Endothelial cell (in vitro differentiated cells): ENCODE results near the gene RAB14. TPM values are rescaled to one million over a fixed set of nuclear protein-coding genes. Genes with fewer than 3 reads are reported as not detected.

Experiments used
- DNase-seq: peaks from one replicate; pipeline ENCODE4 v3.0.0; 2021; ENCODE audit warnings: low spot score
- H3K27ac Mint-ChIP-seq: one replicate; pipeline ENCODE4 v1.8.0; 2021; ENCODE audit warnings: mixed read lengths, inconsistent platforms; ENCODE audit not compliant: unreplicated experiment
- H3K27me3 Mint-ChIP-seq: one replicate; pipeline ENCODE4 v1.8.0; 2021; ENCODE audit warnings: mild to moderate bottlenecking, moderate library complexity, mixed read lengths, inconsistent platforms; ENCODE audit not compliant: unreplicated experiment
- H3K36me3 Mint-ChIP-seq: one replicate; pipeline ENCODE4 v1.8.0; 2021; ENCODE audit warnings: mild to moderate bottlenecking, low read depth, mixed read lengths, inconsistent platforms; ENCODE audit not compliant: unreplicated experiment
- H3K4me1 Mint-ChIP-seq: one replicate; pipeline ENCODE4 v1.8.0; 2021; ENCODE audit warnings: mild to moderate bottlenecking, mixed read lengths, inconsistent platforms; ENCODE audit not compliant: unreplicated experiment
- H3K4me3 Mint-ChIP-seq: one replicate; pipeline ENCODE4 v1.8.0; 2021; ENCODE audit warnings: mild to moderate bottlenecking, mixed read lengths, inconsistent platforms; ENCODE audit not compliant: unreplicated experiment
- H3K9me3 Mint-ChIP-seq: one replicate; pipeline ENCODE4 v1.8.0; 2021; ENCODE audit warnings: mixed read lengths, inconsistent platforms; ENCODE audit not compliant: unreplicated experiment
- total RNA-seq: library from RNA; stranded (reverse); fragmentation: NEBNext Ultra II Directional; extraction: Animal tissue kit (Norgen Biotek cat#: 25700); gene quantifications from one replicate; pipeline ENCODE4 v1.2.1, GENCODE V29; 2021; ENCODE audit not compliant: unreplicated experiment
- TF ChIP-seq, protein P1 (sequence below): fragments of 200-600 bp; sonication (generic); IDR thresholded peaks from one replicate; pipeline ENCODE4 v1.5.0; 2021; ENCODE audit warnings: antibody characterized with exemption; ENCODE audit not compliant: unreplicated experiment

The RAB14 gene
- total RNA-seq, 1 donor from 2014 or later = 81.6 TPM

DNA sequence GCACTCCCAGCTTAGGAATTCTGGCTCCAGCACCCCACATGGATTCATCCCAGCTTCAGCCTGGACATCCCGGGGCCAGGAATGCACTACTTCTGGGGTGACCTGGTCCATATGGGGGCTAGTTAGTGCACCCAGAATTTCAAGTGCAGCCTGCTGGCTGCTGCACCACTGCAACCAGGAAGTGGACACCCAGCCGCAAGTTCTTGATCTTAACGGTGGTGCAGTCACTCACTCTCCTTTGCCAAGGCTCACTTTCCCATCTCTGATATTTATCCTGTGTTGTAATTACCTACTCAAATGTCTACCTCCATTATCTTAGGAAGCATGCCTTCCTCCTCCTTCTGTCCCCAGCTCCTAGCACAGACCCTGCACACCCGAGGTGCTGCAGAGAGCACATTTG, 26.2 kb upstream of the RAB14 start:
- TF ChIP-seq, protein P1, sequence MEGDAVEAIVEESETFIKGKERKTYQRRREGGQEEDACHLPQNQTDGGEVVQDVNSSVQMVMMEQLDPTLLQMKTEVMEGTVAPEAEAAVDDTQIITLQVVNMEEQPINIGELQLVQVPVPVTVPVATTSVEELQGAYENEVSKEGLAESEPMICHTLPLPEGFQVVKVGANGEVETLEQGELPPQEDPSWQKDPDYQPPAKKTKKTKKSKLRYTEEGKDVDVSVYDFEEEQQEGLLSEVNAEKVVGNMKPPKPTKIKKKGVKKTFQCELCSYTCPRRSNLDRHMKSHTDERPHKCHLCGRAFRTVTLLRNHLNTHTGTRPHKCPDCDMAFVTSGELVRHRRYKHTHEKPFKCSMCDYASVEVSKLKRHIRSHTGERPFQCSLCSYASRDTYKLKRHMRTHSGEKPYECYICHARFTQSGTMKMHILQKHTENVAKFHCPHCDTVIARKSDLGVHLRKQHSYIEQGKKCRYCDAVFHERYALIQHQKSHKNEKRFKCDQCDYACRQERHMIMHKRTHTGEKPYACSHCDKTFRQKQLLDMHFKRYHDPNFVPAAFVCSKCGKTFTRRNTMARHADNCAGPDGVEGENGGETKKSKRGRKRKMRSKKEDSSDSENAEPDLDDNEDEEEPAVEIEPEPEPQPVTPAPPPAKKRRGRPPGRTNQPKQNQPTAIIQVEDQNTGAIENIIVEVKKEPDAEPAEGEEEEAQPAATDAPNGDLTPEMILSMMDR = no peak
- H3K27me3 Mint-ChIP-seq = no peaks in the 10 kb centered on the region
- DNase-seq = no peak
- H3K9me3 Mint-ChIP-seq = no peaks in the 10 kb centered on the region
- H3K27ac Mint-ChIP-seq = no peak overlapping the region
- H3K4me1 Mint-ChIP-seq = peaks cover 4% of the 10 kb centered on the region
- no peak overlapping the region for H3K4me3 Mint-ChIP-seq
- H3K36me3 Mint-ChIP-seq = no peaks in the 10 kb centered on the region

DNA sequence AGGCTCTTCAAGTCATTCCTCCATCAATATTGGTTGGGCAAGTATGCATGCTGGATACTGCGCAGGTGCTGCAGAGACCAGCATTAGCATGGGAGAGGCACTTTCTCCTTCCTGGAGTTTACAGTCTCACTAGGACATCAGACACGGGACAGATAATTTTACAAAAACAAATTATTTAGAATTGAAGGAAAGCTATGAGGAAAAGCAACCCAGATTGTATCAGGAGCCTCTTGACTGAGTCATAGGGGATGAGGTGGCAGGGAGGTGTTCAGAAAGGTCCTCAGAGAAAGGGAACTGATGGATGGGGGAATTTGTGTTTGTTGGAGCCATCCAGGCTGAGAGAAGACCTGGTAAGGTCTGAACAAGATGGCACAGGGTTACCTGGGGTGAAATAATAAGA, 24.5 kb upstream of the RAB14 start:
- no peak for DNase-seq
- TF ChIP-seq, protein P1 = no peak
- Mint-ChIP-seq H3K4me3 (no peak overlapping the region), H3K4me1 (peaks cover 4% of the 10 kb centered on the region), H3K36me3 (no peaks in the 10 kb centered on the region), H3K27ac (no peak overlapping the region), H3K9me3 (no peaks in the 10 kb centered on the region), H3K27me3 (no peaks in the 10 kb centered on the region)

DNA sequence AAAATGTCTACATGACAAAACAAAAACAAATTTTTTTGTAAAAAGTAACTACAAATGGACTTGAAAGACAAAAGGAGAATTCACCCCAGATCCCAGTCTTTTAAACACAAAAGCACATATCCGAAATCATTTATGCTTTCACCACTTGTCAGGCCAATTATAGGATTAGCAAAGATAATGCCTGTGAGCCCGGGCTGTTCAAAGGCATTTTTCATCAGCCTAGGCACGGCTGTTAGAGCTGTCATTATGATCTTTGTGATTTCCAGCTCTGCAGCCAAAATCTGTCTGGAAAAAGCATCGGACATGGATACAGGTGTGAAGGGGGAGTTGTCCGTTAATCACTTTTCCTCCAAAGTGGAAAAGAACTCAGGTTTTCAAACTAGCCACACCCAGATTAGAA, 23.6 kb upstream of the RAB14 start:
- peaks cover 4% of the 10 kb centered on the region for H3K4me1 Mint-ChIP-seq
- no peaks in the 10 kb centered on the region for H3K36me3 Mint-ChIP-seq
- H3K4me3 Mint-ChIP-seq = no peak overlapping the region
- TF ChIP-seq, protein P1 = no peak
- no peak overlapping the region for H3K27ac Mint-ChIP-seq
- H3K27me3 Mint-ChIP-seq = no peaks in the 10 kb centered on the region
- H3K9me3 Mint-ChIP-seq = no peaks in the 10 kb centered on the region
- no peak for DNase-seq

DNA sequence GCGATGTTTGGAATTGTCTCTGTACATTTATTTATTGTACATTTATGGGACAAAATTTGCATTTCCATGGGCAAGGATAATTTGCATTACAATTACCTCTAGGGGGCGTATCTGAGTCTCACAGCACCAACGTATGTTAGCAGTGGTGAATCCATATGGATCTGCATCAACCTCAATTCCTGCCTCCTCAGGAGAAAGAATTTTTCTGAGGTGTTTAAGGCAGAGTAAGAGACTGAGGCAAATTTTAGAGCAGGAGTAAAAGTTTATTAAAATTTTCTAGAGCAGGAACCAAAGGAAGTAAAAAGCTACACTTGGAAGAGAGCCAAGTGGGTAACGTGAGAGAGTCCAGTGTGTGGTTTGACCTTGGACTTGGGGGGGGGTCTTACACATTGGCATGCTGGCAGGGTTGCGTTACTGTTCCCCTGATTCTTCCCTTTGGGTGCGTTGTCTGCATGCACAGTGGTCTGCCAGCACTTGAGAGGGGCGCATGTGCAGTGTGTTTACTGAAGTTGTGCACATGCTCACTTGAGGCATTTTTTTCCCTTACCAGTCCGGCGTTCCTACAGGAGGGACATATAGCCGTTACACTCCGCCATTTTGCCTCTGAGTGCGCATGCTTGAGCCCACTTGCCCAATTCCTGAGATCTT, 21.0 kb upstream of the RAB14 start:
- DNase-seq = no peak
- H3K4me1 Mint-ChIP-seq = peaks cover 4% of the 10 kb centered on the region
- TF ChIP-seq, protein P1 = peak; percentile 79
- H3K9me3 Mint-ChIP-seq = no peaks in the 10 kb centered on the region
- no peaks in the 10 kb centered on the region for H3K36me3 Mint-ChIP-seq
- H3K27me3 Mint-ChIP-seq = no peaks in the 10 kb centered on the region
- H3K4me3 Mint-ChIP-seq = no peak overlapping the region
- no peak overlapping the region for H3K27ac Mint-ChIP-seq

DNA sequence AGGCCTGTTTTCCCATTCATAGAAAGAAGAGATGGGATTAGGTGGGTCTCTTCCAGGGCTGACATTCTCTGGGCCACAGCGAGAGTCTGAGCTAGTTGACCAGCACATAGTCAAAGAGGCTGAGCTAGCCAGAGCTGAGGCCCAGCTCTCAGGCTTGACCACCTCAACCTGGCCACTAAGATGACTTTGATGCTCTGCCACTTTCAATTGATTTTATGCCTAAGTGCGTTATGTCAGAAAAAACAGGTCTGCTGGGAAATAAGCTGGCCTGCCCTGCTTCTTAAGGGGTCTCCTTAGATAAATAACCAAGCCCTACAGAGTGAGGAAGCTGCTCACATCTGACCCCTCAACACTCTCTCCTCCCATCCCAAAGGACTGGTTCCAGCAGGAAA, 20.0 kb upstream of the RAB14 start:
- Mint-ChIP-seq H3K27ac (no peak overlapping the region), H3K36me3 (no peaks in the 10 kb centered on the region), H3K4me3 (no peak overlapping the region), H3K9me3 (no peaks in the 10 kb centered on the region), H3K27me3 (no peaks in the 10 kb centered on the region), H3K4me1 (peaks cover 4% of the 10 kb centered on the region)
- no peak for DNase-seq
- TF ChIP-seq, protein P1 = no peak
